Panc1 (cell line): ENCODE measurements around the gene FSD1L. TPM values are rescaled to one million over a fixed set of nuclear protein-coding genes. Genes with fewer than 3 reads are reported as not detected.

Source experiments
- ATAC-seq: fragments of 200-7000 bp; cut with Tn5 transposase; 2 replicates; pipeline ENCODE4 v1.9.1; 2020; ENCODE audit warnings: mild to moderate bottlenecking, moderate library complexity
- BruUV-seq: library from RNA; stranded (reverse); fragments of 400-500 nt; replicated peaks from 2 replicates; lab custom pipeline; 2021; lab: Mats Ljungman, UMichigan
- CTCF ChIA-PET: fragments of 300-600 bp; sonication (Branson Sonifier 250); formaldehyde crosslinking; loops from one replicate; lab custom pipeline; 2022; ENCODE audit warnings: antibody characterized with exemption; lab: Charles Lee
- POLR2A ChIA-PET: fragments of 300-600 bp; sonication (Branson Sonifier 250); formaldehyde crosslinking; loops from one replicate; lab custom pipeline; 2022; ENCODE audit warnings: antibody characterized with exemption; lab: Charles Lee
- DNase-seq: peaks from one replicate; pipeline ENCODE4 v3.0.0-alpha.2; 2010; ENCODE audit warnings: low read depth, low spot score
- H3K27ac ChIP-seq: 2 replicates; pipeline ENCODE4 v1.5.1; 2011; ENCODE audit warnings: mild to moderate bottlenecking, low read length, inconsistent platforms
- H3K27me3 ChIP-seq: fragments of 200-500 bp; sonication (Bioruptor generic); 2 replicates; pipeline ENCODE4 v1.6.0; 2014; ENCODE audit warnings: low read length, inconsistent platforms; ENCODE audit not compliant: control insufficient read depth, insufficient read depth
- H3K36me3 ChIP-seq: fragments of 200-500 bp; sonication (Bioruptor generic); 2 replicates; pipeline ENCODE4 v1.5.1; 2014; ENCODE audit warnings: inconsistent platforms, mild to moderate bottlenecking, low read length, moderate library complexity; ENCODE audit not compliant: control insufficient read depth, insufficient read depth
- H3K4me1 ChIP-seq: 2 replicates; pipeline ENCODE4 v1.5.1; 2011; ENCODE audit warnings: inconsistent platforms, mild to moderate bottlenecking, low read length, moderate library complexity; ENCODE audit not compliant: control insufficient read depth, insufficient read depth
- H3K4me3 ChIP-seq, 2 experiments: 2 replicates each; pipeline ENCODE4 v1.5.1; 2011 to 2012; ENCODE audit warnings: low read depth in 2 of 2, low read length in 2 of 2, mild to moderate bottlenecking in 2 of 2, inconsistent platforms in 1 of 2, moderate library complexity in 1 of 2
- H3K9me3 ChIP-seq: fragments of 200-500 bp; sonication (Bioruptor generic); 2 replicates; pipeline ENCODE4 v1.5.1; 2014; ENCODE audit warnings: low read depth, mild to moderate bottlenecking, inconsistent platforms, low read length, moderate library complexity; ENCODE audit not compliant: control insufficient read depth, insufficient read depth
- POLR2AphosphoS5 ChIP-seq: IDR thresholded peaks from 2 replicates; pipeline ENCODE4 v1.6.1; 2012; ENCODE audit warnings: mild to moderate bottlenecking, low read depth, low read length, moderate library complexity
- REST ChIP-seq, 2 experiments: IDR thresholded peaks; 2 replicates each; pipeline ENCODE4 v1.6.1; 2011 to 2012; ENCODE audit warnings: low read depth in 2 of 2, control low read depth in 1 of 2, low read length in 1 of 2, mild to moderate bottlenecking in 1 of 2, moderate library complexity in 1 of 2; ENCODE audit not compliant: insufficient read depth in 1 of 2
- SIN3A ChIP-seq: IDR thresholded peaks from 2 replicates; pipeline ENCODE4 v1.6.1; 2012; ENCODE audit warnings: low read depth, mild to moderate bottlenecking, low read length, moderate library complexity, borderline replicate concordance; ENCODE audit not compliant: insufficient read depth
- TCF7L2 ChIP-seq: IDR thresholded peaks from 2 replicates; pipeline ENCODE4 v1.6.1; 2011; ENCODE audit warnings: mild to moderate bottlenecking, low read depth, low read length, inconsistent platforms
- in situ Hi-C: cut with HindIII; loops from 2 replicates; pipeline ENCODE4 v1.10.0; 2016; ENCODE audit warnings: low sequenced_read_pairs, low pct_unique_long_range_greater_than_20kb
- intact Hi-C: fragments of 100-400 bp; cut with micrococcal nuclease; formaldehyde crosslinking; loops from one replicate; pipeline ENCODE4 v1.10.0; 2022; ENCODE audit not compliant: unreplicated experiment
- total RNA-seq: library from RNA; stranded (reverse); gene quantifications from one replicate; pipeline ENCODE4 v1.2.1, GENCODE V29; 2021; ENCODE audit not compliant: unreplicated experiment
- TF ChIP-seq, protein P1 (sequence below): fragments of 450-650 bp; IDR thresholded peaks from 2 replicates; pipeline ENCODE4 v1.5.1; 2017; ENCODE audit warnings: mild to moderate bottlenecking

The FSD1L gene
- total RNA-seq, 1 experiment from 2014 or later: 5.1 TPM

- Histone ChIP-seq H3K4me3 (no peak overlapping the region), H3K4me1 (no peaks in the 10 kb centered on the region), H3K27me3 (no peaks in the 10 kb centered on the region), H3K36me3 (no peaks in the 10 kb centered on the region; the same call in 1 of the 2 replicates), H3K9me3 (no peaks in the 10 kb centered on the region), H3K27ac (no peak overlapping the region)
- no TSS peak for BruUV-seq
- ChIA-PET CTCF (no interaction called here), POLR2A (no interaction called here)
- TF ChIP-seq TCF7L2 (no peak), POLR2AphosphoS5 (no peak)
- intact Hi-C loops: loop anchor here (10.0 kb wide), 1 partner anchor 107 kb away; no protein-coding TSS in a partner anchor
- DNase-seq (no peak), ATAC-seq (no peak)
- in situ Hi-C loops: no loop called here
Observed at GRCh38 chr9:105531530-105531929, 83.7 kb downstream of the FSD1L start.

- H3K27me3 ChIP-seq: no peaks in the 10 kb centered on the region
- no TSS peak for BruUV-seq
- no peak overlapping the region for H3K27ac ChIP-seq
- no peak overlapping the region for H3K4me3 ChIP-seq
- in situ Hi-C loops (no loop called here), intact Hi-C loops (loop anchor here (10.0 kb wide), 1 partner anchor 111 kb away; no protein-coding TSS in a partner anchor)
- no peak for DNase-seq
- H3K36me3 ChIP-seq: no peaks in the 10 kb centered on the region; the same call in 1 of the 2 replicates
- H3K4me1 ChIP-seq: no peaks in the 10 kb centered on the region
- no peak for TF ChIP-seq TCF7L2
- TF ChIP-seq POLR2AphosphoS5: no peak
- no peak for TF ChIP-seq SIN3A
- TF ChIP-seq, protein P1, sequence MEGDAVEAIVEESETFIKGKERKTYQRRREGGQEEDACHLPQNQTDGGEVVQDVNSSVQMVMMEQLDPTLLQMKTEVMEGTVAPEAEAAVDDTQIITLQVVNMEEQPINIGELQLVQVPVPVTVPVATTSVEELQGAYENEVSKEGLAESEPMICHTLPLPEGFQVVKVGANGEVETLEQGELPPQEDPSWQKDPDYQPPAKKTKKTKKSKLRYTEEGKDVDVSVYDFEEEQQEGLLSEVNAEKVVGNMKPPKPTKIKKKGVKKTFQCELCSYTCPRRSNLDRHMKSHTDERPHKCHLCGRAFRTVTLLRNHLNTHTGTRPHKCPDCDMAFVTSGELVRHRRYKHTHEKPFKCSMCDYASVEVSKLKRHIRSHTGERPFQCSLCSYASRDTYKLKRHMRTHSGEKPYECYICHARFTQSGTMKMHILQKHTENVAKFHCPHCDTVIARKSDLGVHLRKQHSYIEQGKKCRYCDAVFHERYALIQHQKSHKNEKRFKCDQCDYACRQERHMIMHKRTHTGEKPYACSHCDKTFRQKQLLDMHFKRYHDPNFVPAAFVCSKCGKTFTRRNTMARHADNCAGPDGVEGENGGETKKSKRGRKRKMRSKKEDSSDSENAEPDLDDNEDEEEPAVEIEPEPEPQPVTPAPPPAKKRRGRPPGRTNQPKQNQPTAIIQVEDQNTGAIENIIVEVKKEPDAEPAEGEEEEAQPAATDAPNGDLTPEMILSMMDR: no peak
- no peak for TF ChIP-seq REST (IDR thresholded peaks at IDR 0.05; ENCODE audit: insufficient read depth in 1 of 2, low read depth in 2 of 2, low read length in 1 of 2)
- CTCF ChIA-PET: interaction anchor here (0.7 kb wide), 1 partner anchor 261 kb away, joined by 5 read pairs; no protein-coding TSS in a partner anchor
- POLR2A ChIA-PET: no interaction called here
- no peak for ATAC-seq
- H3K9me3 ChIP-seq: no peaks in the 10 kb centered on the region
Observed at GRCh38 chr9:105535920-105536668, 88.3 kb downstream of the FSD1L start.

- no peak for DNase-seq
- H3K36me3 ChIP-seq: no peaks in the 10 kb centered on the region; the same call in 1 of the 2 replicates
- H3K4me1 ChIP-seq: no peaks in the 10 kb centered on the region
- no peaks in the 10 kb centered on the region for H3K27me3 ChIP-seq
- in situ Hi-C loops (no loop called here), intact Hi-C loops (loop anchor here (10.0 kb wide), 1 partner anchor 115 kb away; no protein-coding TSS in a partner anchor)
- BruUV-seq: no TSS peak
- ChIA-PET CTCF (no interaction called here), POLR2A (no interaction called here)
- ATAC-seq: no peak
- H3K27ac ChIP-seq: no peak overlapping the region
- TF ChIP-seq REST (IDR thresholded peaks at IDR 0.05; ENCODE audit: insufficient read depth in 1 of 2, low read depth in 2 of 2, low read length in 1 of 2) (no peak), SIN3A (no peak), TCF7L2 (no peak), POLR2AphosphoS5 (no peak)
- TF ChIP-seq, protein P1: no peak
- no peaks in the 10 kb centered on the region for H3K9me3 ChIP-seq
- no peak overlapping the region for H3K4me3 ChIP-seq
Observed at GRCh38 chr9:105539452-105539851, 91.6 kb downstream of the FSD1L start.
